VCaP (cell line): ENCODE results near the gene CKB.
A peak's percentile ranks its signal among the peaks of the same experiment; 100 is the strongest.

Source experiments
- H3K27ac ChIP-seq: fragments of 450-650 bp; 2 replicates; pipeline ENCODE4 v1.5.1; 2017
- TF ChIP-seq, protein P1 (sequence below): fragments of 450-650 bp; conservative IDR thresholded peaks from 2 replicates; pipeline ENCODE4 v1.5.1; 2017; ENCODE audit warnings: mild to moderate bottlenecking, moderate library complexity

CKB gene

DNA sequence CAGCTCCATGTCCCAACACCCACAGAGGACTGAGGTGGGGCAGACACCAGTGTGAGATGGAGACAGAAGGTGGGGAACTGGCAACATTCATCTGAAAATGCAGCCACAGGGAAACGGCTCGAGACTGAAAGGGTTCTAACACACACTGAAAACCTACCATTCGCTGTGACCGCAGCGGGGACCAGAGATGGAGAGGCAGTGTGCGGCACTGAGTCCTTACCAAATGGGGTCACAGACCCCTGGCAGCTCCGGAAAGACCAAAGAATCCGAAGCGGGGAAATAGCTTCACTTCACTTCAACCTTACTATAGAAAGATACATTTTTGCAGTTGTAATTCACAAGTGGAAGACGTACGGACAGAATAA is 30.2 kb upstream of the CKB start:
- H3K27ac ChIP-seq = no peak overlapping the region
- TF ChIP-seq, protein P1, sequence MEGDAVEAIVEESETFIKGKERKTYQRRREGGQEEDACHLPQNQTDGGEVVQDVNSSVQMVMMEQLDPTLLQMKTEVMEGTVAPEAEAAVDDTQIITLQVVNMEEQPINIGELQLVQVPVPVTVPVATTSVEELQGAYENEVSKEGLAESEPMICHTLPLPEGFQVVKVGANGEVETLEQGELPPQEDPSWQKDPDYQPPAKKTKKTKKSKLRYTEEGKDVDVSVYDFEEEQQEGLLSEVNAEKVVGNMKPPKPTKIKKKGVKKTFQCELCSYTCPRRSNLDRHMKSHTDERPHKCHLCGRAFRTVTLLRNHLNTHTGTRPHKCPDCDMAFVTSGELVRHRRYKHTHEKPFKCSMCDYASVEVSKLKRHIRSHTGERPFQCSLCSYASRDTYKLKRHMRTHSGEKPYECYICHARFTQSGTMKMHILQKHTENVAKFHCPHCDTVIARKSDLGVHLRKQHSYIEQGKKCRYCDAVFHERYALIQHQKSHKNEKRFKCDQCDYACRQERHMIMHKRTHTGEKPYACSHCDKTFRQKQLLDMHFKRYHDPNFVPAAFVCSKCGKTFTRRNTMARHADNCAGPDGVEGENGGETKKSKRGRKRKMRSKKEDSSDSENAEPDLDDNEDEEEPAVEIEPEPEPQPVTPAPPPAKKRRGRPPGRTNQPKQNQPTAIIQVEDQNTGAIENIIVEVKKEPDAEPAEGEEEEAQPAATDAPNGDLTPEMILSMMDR = no peak

DNA sequence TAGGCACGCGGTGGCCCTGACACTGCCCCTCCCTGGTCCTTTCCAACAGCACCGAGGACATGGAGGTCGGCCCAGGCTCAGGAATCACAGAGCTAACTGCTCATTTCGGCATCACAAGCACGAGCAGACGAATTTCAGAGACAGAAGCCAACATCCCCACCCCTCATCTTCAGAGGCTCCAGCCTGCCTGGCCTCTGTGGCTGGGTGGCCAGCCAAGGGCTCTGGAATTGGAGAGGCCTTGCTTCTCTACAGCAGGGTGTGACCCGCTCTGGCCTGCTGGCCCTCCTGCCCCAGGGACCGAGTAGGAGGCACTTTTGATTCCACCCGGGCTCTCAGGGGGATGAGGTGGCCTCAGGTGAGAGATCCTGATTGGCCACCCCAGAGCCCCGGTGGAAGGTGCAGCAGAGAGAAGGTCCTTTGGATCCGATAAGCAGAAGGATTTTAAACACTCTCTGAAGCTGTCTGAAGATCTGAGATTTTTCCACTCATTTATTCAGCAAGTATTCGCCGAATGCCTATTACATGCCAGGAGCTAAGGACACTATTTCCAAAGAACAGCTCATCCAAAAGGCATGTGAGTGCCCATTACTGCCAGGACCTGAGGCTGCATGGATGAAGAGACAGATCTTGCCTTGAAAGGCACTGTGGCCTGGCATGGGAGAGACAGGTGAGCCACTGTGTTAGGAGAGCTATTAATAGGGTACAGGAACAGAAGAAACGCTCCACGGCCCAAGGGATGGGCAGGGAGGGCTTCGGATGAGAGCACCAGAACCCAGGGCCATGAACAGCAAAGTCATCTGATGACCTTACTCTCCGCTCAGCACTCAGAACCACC is 29.6 kb upstream of the CKB start:
- H3K27ac ChIP-seq = no peak overlapping the region
- TF ChIP-seq, protein P1 = no peak

DNA sequence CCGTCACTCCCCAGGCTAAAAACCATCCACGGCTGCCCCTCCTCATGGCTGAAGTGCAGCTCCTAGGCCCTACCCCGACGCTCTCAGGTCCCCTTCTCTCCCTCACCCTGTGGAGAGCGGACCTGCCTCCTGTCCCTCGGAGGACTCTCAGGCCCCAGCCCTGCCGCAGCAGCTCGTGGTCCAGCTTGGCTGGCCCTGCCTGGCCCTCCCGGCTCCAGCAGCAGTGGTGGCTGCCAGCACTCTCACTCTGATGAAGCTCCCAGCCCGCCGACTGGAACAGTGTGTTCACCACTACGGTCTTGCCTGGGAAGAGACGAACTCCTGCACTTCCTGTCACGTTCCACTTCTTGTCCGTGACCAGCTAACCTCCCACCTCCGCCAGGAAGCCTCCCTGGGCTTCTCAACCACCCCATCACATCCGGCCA is 28.7 kb upstream of the CKB start:
- TF ChIP-seq, protein P1 = no peak
- H3K27ac ChIP-seq = no peak overlapping the region

DNA sequence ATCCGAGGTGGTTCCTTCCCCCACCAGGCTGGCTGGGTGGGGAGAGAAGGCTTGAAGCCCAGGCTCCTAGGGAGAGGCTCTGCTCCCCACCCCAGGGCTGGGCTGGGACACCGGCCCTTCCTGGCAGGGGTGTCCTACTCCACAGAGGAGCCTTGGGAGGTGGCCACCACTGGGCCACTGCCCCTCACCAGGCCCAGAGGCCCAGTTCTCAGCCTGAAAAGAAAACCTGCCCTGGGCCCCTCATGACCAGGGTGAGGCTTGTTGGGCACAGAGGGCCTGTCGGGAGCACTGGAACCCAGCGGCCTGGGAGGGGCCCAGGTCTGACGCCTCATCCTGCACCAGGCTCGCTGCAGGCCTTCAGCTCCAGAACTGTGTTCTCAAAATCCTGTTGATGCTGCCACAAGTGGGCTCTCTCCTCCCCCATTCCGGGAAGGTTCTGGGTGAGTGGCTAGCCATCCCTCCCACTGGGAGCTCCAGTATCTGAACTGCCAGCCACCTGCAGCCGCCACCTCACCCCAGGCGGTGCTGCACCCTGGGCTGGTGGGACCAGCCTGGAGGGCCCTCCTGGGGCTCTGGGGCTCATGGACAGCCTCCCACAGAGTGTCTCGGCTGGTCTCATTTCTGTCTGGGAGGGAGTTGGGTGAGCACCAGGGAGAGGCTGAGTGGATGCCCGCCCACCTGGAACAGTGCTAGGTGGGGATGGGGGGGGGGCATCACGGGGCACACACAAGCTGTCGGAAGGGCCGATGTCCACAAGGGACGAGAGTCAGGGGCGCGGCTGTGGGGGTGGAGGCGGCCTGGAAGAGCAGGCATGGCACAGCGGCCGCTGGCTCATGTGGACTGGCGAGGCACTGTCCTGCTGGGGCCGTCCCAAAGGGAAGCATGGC is 28.1 kb upstream of the CKB start:
- no peak overlapping the region for H3K27ac ChIP-seq
- TF ChIP-seq, protein P1 = no peak

DNA sequence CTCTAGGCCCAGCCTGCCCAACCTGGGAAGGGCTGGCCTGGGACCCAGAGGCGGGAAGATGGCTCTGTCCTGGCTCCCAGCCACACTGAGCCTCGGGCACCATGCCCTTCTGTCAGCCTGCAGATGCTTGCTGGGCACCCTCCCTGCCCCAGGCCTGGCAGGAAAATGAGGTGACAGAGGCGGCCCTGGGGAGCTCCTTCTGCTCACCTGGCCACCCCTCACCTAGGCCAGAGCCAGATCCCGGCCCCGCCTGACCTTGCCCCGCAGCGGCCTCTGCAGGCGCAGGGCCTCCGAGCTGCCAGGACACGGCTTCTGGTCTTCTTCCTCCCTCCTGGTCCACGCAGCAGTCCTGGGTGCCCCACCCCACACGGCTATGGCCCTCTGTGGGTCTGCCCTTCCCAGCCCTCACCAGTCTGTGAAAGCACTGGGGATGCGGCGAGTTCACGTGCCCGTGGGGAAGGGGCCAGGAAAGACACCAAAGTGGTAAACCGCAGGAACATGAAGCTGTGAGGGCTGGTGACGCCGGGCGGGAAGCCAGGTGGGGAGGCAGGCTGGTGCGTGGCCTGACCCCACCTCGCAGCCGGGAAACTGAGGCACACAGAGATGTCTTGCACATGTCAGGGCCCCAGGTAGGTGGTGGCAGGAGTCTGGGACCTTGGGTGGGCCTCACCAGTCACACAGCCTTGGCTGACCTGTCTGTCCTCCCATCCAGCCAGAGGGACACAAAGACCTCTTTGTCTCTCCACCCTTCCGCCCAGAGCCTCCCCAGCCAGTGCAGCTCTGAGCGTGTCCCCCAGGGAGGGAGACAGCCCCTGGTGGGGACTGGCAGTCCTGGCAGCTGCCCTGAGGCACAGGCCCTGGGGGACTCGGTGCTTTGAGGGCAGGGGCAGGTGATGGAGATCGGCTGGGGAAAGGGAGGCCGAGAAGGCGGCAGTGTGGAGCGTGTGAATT is 27.0 kb upstream of the CKB start:
- 0 out of 2 replicates have a peak overlapping the region, but pooled peaks have one; percentile 14 for H3K27ac ChIP-seq
- TF ChIP-seq, protein P1 = no peak

DNA sequence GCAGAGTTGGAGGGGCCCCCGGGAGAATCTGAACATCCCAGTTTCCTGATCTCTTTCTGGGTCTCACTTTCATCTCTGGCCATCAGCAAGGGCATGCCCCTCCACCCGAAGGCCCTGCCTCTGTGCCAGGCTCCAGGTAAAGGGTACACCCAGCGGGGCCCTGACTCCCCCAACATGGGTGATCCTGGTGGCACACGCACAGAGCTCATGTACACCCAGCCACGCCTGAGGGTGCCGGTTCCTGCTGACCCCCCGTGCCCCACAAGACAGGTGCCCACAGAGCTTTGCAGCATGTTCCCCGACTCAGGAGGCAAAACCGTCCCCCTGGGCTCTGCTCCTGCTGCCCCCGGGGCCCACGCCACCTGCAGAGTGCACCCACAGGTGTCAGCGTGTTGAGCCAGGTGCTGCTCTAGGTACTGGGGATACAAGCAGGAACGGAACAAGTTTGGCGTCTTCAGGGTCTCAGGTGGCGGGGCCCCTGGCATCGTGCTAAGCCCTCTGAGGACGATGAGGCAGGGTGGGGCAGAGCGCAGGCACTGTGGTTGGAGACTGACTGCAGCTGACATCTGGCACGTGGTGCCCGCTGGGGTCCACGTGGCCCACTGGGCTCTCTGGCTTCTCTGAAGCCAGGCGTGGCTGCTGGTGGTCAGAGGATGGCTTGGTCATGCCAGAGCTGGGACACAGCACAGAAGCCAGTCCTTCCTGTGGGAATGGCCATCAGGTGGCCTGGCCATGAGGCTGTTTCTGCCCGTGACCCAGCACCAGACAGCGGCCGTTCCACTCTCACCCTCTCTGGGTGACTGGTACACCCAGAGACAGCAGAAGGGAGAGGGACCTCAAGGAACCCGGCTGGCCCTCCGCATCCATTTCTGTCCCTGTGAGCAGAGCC is 26.1 kb upstream of the CKB start:
- H3K27ac ChIP-seq = 0 out of 2 replicates have a peak overlapping the region, but pooled peaks have one; percentile 14
- TF ChIP-seq, protein P1 = no peak
